Measurements from ENCODE around the gene LTBP1.

The LTBP1 gene

GRCh38 chr2:33130544-33130943 lies 183.8 kb downstream of the LTBP1 start:
- DNase-seq (ENCODE audit: extremely low spot score, insufficient read length, low read depth) (no peak), FAIRE-seq (no peak)

- FAIRE-seq: no peak
- no peak for DNase-seq (ENCODE audit: extremely low spot score, insufficient read length, low read depth)
Measured at GRCh38 chr2:33131111-33131510, 184.4 kb downstream of the LTBP1 start.

GRCh38 chr2:33131749-33132148 lies 185.0 kb downstream of the LTBP1 start:
- FAIRE-seq: no peak

GRCh38 chr2:33133454-33133952 lies 186.8 kb downstream of the LTBP1 start:
- DNase-seq (ENCODE audit: extremely low spot score, insufficient read length, low read depth) (no peak), FAIRE-seq (no peak)

More at GRCh38 chr2:33131749-33132148, 185.0 kb downstream of the LTBP1 start:
- DNase-seq (ENCODE audit: extremely low spot score, insufficient read length, low read depth): no peak

GRCh38 chr2:33134086-33134771 lies 187.5 kb downstream of the LTBP1 start:
- DNase-seq (ENCODE audit: extremely low spot score, insufficient read length, low read depth): no peak
- FAIRE-seq: no peak

GRCh38 chr2:33134791-33135560 lies 188.2 kb downstream of the LTBP1 start:
- DNase-seq (ENCODE audit: extremely low spot score, insufficient read length, low read depth) (no peak), FAIRE-seq (no peak)

GRCh38 chr2:33135645-33136044 lies 188.9 kb downstream of the LTBP1 start:
- FAIRE-seq (no peak), DNase-seq (ENCODE audit: extremely low spot score, insufficient read length, low read depth) (no peak)

GRCh38 chr2:33136056-33136455 lies 189.3 kb downstream of the LTBP1 start:
- FAIRE-seq: no peak

GRCh38 chr2:33136566-33136965 lies 189.8 kb downstream of the LTBP1 start:
- no peak for FAIRE-seq

More at GRCh38 chr2:33136056-33136455, 189.3 kb downstream of the LTBP1 start:
- no peak for DNase-seq (ENCODE audit: extremely low spot score, insufficient read length, low read depth)

GRCh38 chr2:33137331-33137730 lies 190.6 kb downstream of the LTBP1 start:
- FAIRE-seq (no peak), DNase-seq (ENCODE audit: extremely low spot score, insufficient read length, low read depth) (no peak)

More at GRCh38 chr2:33136566-33136965, 189.8 kb downstream of the LTBP1 start:
- no peak for DNase-seq (ENCODE audit: extremely low spot score, insufficient read length, low read depth)

- DNase-seq (ENCODE audit: extremely low spot score, insufficient read length, low read depth) (no peak), FAIRE-seq (no peak)
Measured at GRCh38 chr2:33139949-33140348, 193.2 kb downstream of the LTBP1 start.

GRCh38 chr2:33141476-33141875 lies 194.7 kb downstream of the LTBP1 start:
- FAIRE-seq (no peak), DNase-seq (ENCODE audit: extremely low spot score, insufficient read length, low read depth) (no peak)

GRCh38 chr2:33142810-33143209 lies 196.1 kb downstream of the LTBP1 start:
- FAIRE-seq: no peak
- no peak for DNase-seq (ENCODE audit: extremely low spot score, insufficient read length, low read depth)

- DNase-seq (ENCODE audit: extremely low spot score, insufficient read length, low read depth) (no peak), FAIRE-seq (no peak)
Measured at GRCh38 chr2:33144243-33144642, 197.5 kb downstream of the LTBP1 start.

GRCh38 chr2:33145459-33145858 lies 198.7 kb downstream of the LTBP1 start:
- DNase-seq (ENCODE audit: extremely low spot score, insufficient read length, low read depth) (no peak), FAIRE-seq (no peak)

GRCh38 chr2:33146102-33146501 lies 199.3 kb downstream of the LTBP1 start:
- FAIRE-seq (no peak), DNase-seq (ENCODE audit: extremely low spot score, insufficient read length, low read depth) (no peak)

GRCh38 chr2:33153008-33153407 lies 206.3 kb downstream of the LTBP1 start:
- no peak for FAIRE-seq

GRCh38 chr2:33158482-33159003 lies 211.8 kb downstream of the LTBP1 start:
- DNase-seq (ENCODE audit: extremely low spot score, insufficient read length, low read depth) (no peak), FAIRE-seq (no peak)

More at GRCh38 chr2:33153008-33153407, 206.3 kb downstream of the LTBP1 start:
- DNase-seq (ENCODE audit: extremely low spot score, insufficient read length, low read depth): no peak

GRCh38 chr2:33160191-33160590 lies 213.4 kb downstream of the LTBP1 start:
- DNase-seq (ENCODE audit: extremely low spot score, insufficient read length, low read depth) (no peak), FAIRE-seq (no peak)

GRCh38 chr2:33166287-33166881 lies 219.6 kb downstream of the LTBP1 start:
- DNase-seq (ENCODE audit: extremely low spot score, insufficient read length, low read depth) (no peak), FAIRE-seq (no peak)

All from GM18507 (cell line).